Fibroblast of lung (primary cell): ENCODE data around the gene PAFAH1B2. TPM values are rescaled to one million over a fixed set of nuclear protein-coding genes. Genes with fewer than 3 reads are reported as not detected.

Experiments
- DNase-seq, 2 donors: peaks; one replicate each; pipeline versions ENCODE4 v3.0.0 to v3.0.0-alpha.2; 2010; ENCODE audit warnings: low read depth in 2 of 2
- H2AFZ ChIP-seq: 2 replicates; pipeline ENCODE4 v1.5.1; 2012; ENCODE audit warnings: low read length, control low read depth, inconsistent platforms
- H3K27ac ChIP-seq: 2 replicates; pipeline ENCODE4 v1.5.1; 2011; ENCODE audit warnings: low read length, control low read depth; ENCODE audit not compliant: insufficient read depth
- H3K27me3 ChIP-seq: 2 replicates; pipeline ENCODE4 v1.5.1; 2011; ENCODE audit warnings: mild to moderate bottlenecking, low read length; ENCODE audit not compliant: control insufficient read depth, insufficient read depth
- H3K36me3 ChIP-seq: 2 replicates; pipeline ENCODE4 v1.5.1; 2011; ENCODE audit warnings: low read length; ENCODE audit not compliant: control insufficient read depth, insufficient read depth
- H3K4me1 ChIP-seq: 2 replicates; pipeline ENCODE4 v1.5.1; 2011; ENCODE audit warnings: low read length; ENCODE audit not compliant: control insufficient read depth, insufficient read depth; ENCODE audit errors: extremely low read depth
- H3K4me2 ChIP-seq: 2 replicates; pipeline ENCODE4 v1.5.1; 2011; ENCODE audit warnings: low read length, control low read depth; ENCODE audit not compliant: insufficient read depth; ENCODE audit errors: extremely low read depth
- H3K4me3 ChIP-seq, 4 experiments: fragments of 200-600 bp in 1 of 4; sonication (generic) in 1 of 4; replicated peaks in 1 of 4; 2 replicates each; pipeline ENCODE4 v1.5.1; 2011 to 2016; ENCODE audit warnings: low read length in 4 of 4, low read depth in 3 of 4, mild to moderate bottlenecking in 3 of 4, control low read depth in 2 of 4, inconsistent platforms in 1 of 4, mixed read lengths in 1 of 4; ENCODE audit not compliant: insufficient read depth in 1 of 4; ENCODE audit errors: control extremely low read depth in 1 of 4
- H3K79me2 ChIP-seq: 2 replicates; pipeline ENCODE4 v1.5.1; 2012; ENCODE audit warnings: mild to moderate bottlenecking, low read length, inconsistent platforms; ENCODE audit not compliant: control insufficient read depth, insufficient read depth
- H3K9ac ChIP-seq: 2 replicates; pipeline ENCODE4 v1.5.1; 2011; ENCODE audit warnings: mild to moderate bottlenecking, low read length, control low read depth; ENCODE audit not compliant: insufficient read depth
- H3K9me3 ChIP-seq: 2 replicates; pipeline ENCODE4 v1.5.1; 2012; ENCODE audit warnings: low read depth, low read length; ENCODE audit not compliant: control insufficient read depth, insufficient read depth
- H4K20me1 ChIP-seq: 2 replicates; pipeline ENCODE4 v1.5.1; 2011; ENCODE audit warnings: low read length; ENCODE audit not compliant: control insufficient read depth, insufficient read depth; ENCODE audit errors: extremely low read depth
- EZH2 ChIP-seq: IDR thresholded peaks from 2 replicates; pipeline ENCODE4 v1.5.1; 2012; ENCODE audit warnings: low read length, control low read depth, mild to moderate bottlenecking; ENCODE audit errors: missing control alignments
- polyA plus RNA-seq, 2 donors: library from polyadenylated mRNA; depleted of rRNA in 1 of 2; stranded (reverse) in 1 of 2; unstranded in 1 of 2; fragments of >200 nt; gene quantifications; 2 replicates each; pipeline ENCODE4 v1.2.1, GENCODE V29; 2011 to 2012; ENCODE audit warnings: missing spikeins in 1 of 2
- total RNA-seq: library from RNA; depleted of rRNA; stranded (reverse); fragments of >200 nt; gene quantifications from 2 replicates; pipeline ENCODE4 v1.2.1, GENCODE V29; 2014
- TF ChIP-seq, protein P1 (sequence below), 2 donors: IDR thresholded peaks in 1 of 2; conservative IDR thresholded peaks in 1 of 2; 1 replicate in 1 of 2; 2 replicates in 1 of 2; pipeline ENCODE4 v1.5.1; 2011 to 2012; ENCODE audit warnings: low read length in 2 of 2, control low read depth in 1 of 2, inconsistent platforms in 1 of 2, low read depth in 1 of 2, mild to moderate bottlenecking in 1 of 2

Gene PAFAH1B2
- total and polyA plus RNA-seq, 2 donors (not counting 1 experiment from before 2014, with no cell fraction given) = 70.8 to 112 TPM

DNA sequence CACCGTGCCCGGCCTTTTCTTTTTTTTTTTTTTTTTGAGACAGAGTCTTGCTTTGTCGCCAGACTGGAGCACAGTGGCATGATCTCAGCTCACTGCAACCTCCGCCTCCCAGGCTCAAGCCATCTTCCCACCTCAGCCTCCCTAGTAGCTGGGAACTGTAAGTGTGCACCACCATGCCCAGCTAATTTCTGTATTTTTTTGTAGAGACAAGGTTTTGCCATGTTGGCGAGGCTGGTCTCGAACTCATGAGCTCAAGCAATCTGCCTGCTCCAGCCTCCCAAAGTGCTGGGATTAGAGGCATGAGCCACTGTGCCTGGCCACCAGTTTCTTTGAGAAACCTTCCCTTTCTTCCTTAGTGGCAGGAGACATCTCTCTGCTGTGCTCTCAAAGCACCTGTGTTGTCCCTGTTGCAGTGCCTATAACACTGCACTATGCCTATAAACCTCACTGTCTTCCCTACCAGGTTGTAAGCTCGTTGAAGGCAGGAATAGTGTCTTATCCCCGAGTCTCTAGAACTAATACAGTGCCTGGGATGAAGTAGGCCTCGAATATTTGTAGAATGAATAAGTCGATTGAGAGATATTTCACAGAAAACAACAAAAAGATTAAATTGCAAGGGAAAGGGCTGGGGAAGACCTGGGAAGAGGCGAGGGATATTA is 68.7 kb downstream of the PAFAH1B2 start:
- Histone ChIP-seq H3K27me3 (no peaks in the 10 kb centered on the region), H3K4me3 (no peak overlapping the region), H3K9me3 (no peaks in the 10 kb centered on the region), H3K4me2 (no peak overlapping the region), H3K9ac (no peak overlapping the region), H3K36me3 (peaks cover 5% of the 10 kb centered on the region), H3K27ac (no peak overlapping the region), H2AFZ (no peak overlapping the region), H3K4me1 (peaks cover 13% of the 10 kb centered on the region), H4K20me1 (no peaks in the 10 kb centered on the region), H3K79me2 (no peaks in the 10 kb centered on the region)
- TF ChIP-seq, protein P1, sequence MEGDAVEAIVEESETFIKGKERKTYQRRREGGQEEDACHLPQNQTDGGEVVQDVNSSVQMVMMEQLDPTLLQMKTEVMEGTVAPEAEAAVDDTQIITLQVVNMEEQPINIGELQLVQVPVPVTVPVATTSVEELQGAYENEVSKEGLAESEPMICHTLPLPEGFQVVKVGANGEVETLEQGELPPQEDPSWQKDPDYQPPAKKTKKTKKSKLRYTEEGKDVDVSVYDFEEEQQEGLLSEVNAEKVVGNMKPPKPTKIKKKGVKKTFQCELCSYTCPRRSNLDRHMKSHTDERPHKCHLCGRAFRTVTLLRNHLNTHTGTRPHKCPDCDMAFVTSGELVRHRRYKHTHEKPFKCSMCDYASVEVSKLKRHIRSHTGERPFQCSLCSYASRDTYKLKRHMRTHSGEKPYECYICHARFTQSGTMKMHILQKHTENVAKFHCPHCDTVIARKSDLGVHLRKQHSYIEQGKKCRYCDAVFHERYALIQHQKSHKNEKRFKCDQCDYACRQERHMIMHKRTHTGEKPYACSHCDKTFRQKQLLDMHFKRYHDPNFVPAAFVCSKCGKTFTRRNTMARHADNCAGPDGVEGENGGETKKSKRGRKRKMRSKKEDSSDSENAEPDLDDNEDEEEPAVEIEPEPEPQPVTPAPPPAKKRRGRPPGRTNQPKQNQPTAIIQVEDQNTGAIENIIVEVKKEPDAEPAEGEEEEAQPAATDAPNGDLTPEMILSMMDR (conservative IDR thresholded peaks at IDR 0.05 in 1 of 2, IDR thresholded peaks at IDR 0.05 in 1 of 2; ENCODE audit: low read depth in 1 of 2, low read length in 2 of 2) = no peak
- TF ChIP-seq EZH2 = no peak
- DNase-seq = no peak

- TF ChIP-seq, protein P1 (conservative IDR thresholded peaks at IDR 0.05 in 1 of 2, IDR thresholded peaks at IDR 0.05 in 1 of 2; ENCODE audit: low read depth in 1 of 2, low read length in 2 of 2) = no peak
- no peak for TF ChIP-seq EZH2
- Histone ChIP-seq H3K9ac (no peak overlapping the region), H3K4me2 (no peak overlapping the region), H3K27ac (no peak overlapping the region), H4K20me1 (no peaks in the 10 kb centered on the region), H3K79me2 (no peaks in the 10 kb centered on the region), H3K4me1 (peaks cover 28% of the 10 kb centered on the region), H3K36me3 (peaks cover 5% of the 10 kb centered on the region), H2AFZ (no peak overlapping the region), H3K4me3 (no peak overlapping the region), H3K9me3 (no peaks in the 10 kb centered on the region), H3K27me3 (no peaks in the 10 kb centered on the region)
- no peak for DNase-seq
Observed at GRCh38 chr11:117214404-117215110, 70.5 kb downstream of the PAFAH1B2 start.

GRCh38 chr11:117217141-117218084 is 73.3 kb downstream of the PAFAH1B2 start:
- Histone ChIP-seq H3K79me2 (no peaks in the 10 kb centered on the region), H4K20me1 (no peaks in the 10 kb centered on the region), H3K27ac (peak overlapping the region; percentile 85), H3K4me2 (peak overlapping the region; percentile 33), H3K9ac (no peak overlapping the region), H3K36me3 (peaks cover 5% of the 10 kb centered on the region), H2AFZ (no peak overlapping the region), H3K9me3 (no peaks in the 10 kb centered on the region), H3K4me1 (peaks cover 39% of the 10 kb centered on the region), H3K27me3 (no peaks in the 10 kb centered on the region), H3K4me3 (no peak overlapping the region)
- TF ChIP-seq EZH2 = no peak
- TF ChIP-seq, protein P1 (conservative IDR thresholded peaks at IDR 0.05 in 1 of 2, IDR thresholded peaks at IDR 0.05 in 1 of 2; ENCODE audit: low read depth in 1 of 2, low read length in 2 of 2) = no peak
- DNase-seq = peak; percentile 70 to 95
